Esophagus (tissue), 2 donors: ENCODE measurements around the gene SRP68. TPM values are rescaled to one million over a fixed set of nuclear protein-coding genes. Genes with fewer than 3 reads are reported as not detected.

Experiments used
- H3K27ac ChIP-seq, 2 donors: one replicate each; pipeline ENCODE4 v1.5.1; 2013; ENCODE audit warnings: low read depth in 2 of 2, mild to moderate bottlenecking in 2 of 2, inconsistent platforms in 1 of 2, low read length in 1 of 2, moderate library complexity in 1 of 2
- H3K27me3 ChIP-seq, 2 donors: one replicate each; pipeline ENCODE4 v1.6.1; 2013; ENCODE audit warnings: low read length in 2 of 2, control low read depth in 1 of 2, mild to moderate bottlenecking in 1 of 2; ENCODE audit not compliant: insufficient read depth in 2 of 2, control insufficient read depth in 1 of 2
- H3K36me3 ChIP-seq, 2 donors: one replicate each; pipeline ENCODE4 v1.6.1; 2013; ENCODE audit warnings: low read length in 1 of 2; ENCODE audit not compliant: control insufficient read depth in 2 of 2, insufficient read depth in 2 of 2
- H3K4me1 ChIP-seq, 2 donors: one replicate each; pipeline ENCODE4 v1.6.1; 2013; ENCODE audit warnings: low read length in 1 of 2; ENCODE audit not compliant: control insufficient read depth in 2 of 2, insufficient read depth in 2 of 2
- H3K4me3 ChIP-seq, 2 donors: one replicate each; pipeline ENCODE4 v1.5.1; 2013; ENCODE audit warnings: low read length in 2 of 2, mild to moderate bottlenecking in 2 of 2, low read depth in 1 of 2, moderate library complexity in 1 of 2
- H3K9me3 ChIP-seq, 2 donors: one replicate each; pipeline ENCODE4 v1.6.1; 2013; ENCODE audit warnings: mild to moderate bottlenecking in 2 of 2, low read depth in 1 of 2, low read length in 1 of 2, moderate library complexity in 1 of 2; ENCODE audit not compliant: control insufficient read depth in 2 of 2, insufficient read depth in 1 of 2
- WGBS, 2 donors: extraction: QIAGEN DNeasy Blood & Tissue Kit; methylation state at CpG; one replicate each; pipeline ENCODE4 v1.1.7; 2013; 5-methylcytosine and 5-hydroxymethylcytosine counted together
- polyA plus RNA-seq, 2 donors: library from polyadenylated mRNA; stranded (reverse); fragments of 200-250 nt; gene quantifications; one replicate each; pipeline ENCODE4 v1.2.3, GENCODE V29; 2013
- donor health status: healthy with polysubstance abuse.
- donor health status: Bipolar disorder and iron deficiency.

SRP68 gene
- polyA plus RNA-seq, 2 donors = 34.3 to 57.9 TPM

- Histone ChIP-seq H3K9me3 (no peaks in the 10 kb centered on the region), H3K36me3 (peaks cover 0 to 2% of the 10 kb centered on the region in 2 donors), H3K4me1 (peaks cover 3 to 5% of the 10 kb centered on the region in 2 donors), H3K27ac (no peak overlapping the region), H3K4me3 (no peak overlapping the region), H3K27me3 (no peaks in the 10 kb centered on the region)
- WGBS, 2 donors = 94 to 95% methylated on average over 6 of the region's 6 CpGs
These were observed 39.2 kb downstream of the SRP68 start for GRCh38 chr17:76033139-76033538.

GRCh38 chr17:76032780-76033108 lies 39.6 kb downstream of the SRP68 start:
- Histone ChIP-seq H3K36me3 (no peaks in the 10 kb centered on the region), H3K9me3 (no peaks in the 10 kb centered on the region), H3K4me3 (no peak overlapping the region), H3K4me1 (peaks cover 3 to 5% of the 10 kb centered on the region in 2 donors), H3K27me3 (no peaks in the 10 kb centered on the region), H3K27ac (no peak overlapping the region)
- 77 to 95% methylated on average over 5 of the region's 5 CpGs for WGBS, 2 donors

- H3K27me3 ChIP-seq = no peaks in the 10 kb centered on the region
- no peak overlapping the region for H3K4me3 ChIP-seq
- H3K27ac ChIP-seq = no peak overlapping the region
- peaks cover 3 to 5% of the 10 kb centered on the region in 2 donors for H3K4me1 ChIP-seq
- no peaks in the 10 kb centered on the region for H3K9me3 ChIP-seq
- 77 to 84% methylated on average over 20 of the region's 20 CpGs for WGBS, 2 donors
- no peaks in the 10 kb centered on the region for H3K36me3 ChIP-seq
These were observed 40.1 kb downstream of the SRP68 start for GRCh38 chr17:76032073-76032779.

- Histone ChIP-seq H3K36me3 (peaks cover 0 to 13% of the 10 kb centered on the region in 2 donors), H3K27ac (peak within 1 kb of the TSS; percentile 94 to 97), H3K9me3 (no peaks in the 10 kb centered on the region), H3K4me3 (peak within 1 kb of the TSS; percentile 65 to 85), H3K4me1 (peaks cover 3 to 7% of the 10 kb centered on the region in 2 donors), H3K27me3 (no peaks in the 10 kb centered on the region)
- WGBS, 2 donors = 48% methylated on average over 21 to 24 of the region's 24 CpGs
These were observed 45.0 kb downstream of the SRP68 start, which contains the start of gene EVPL for GRCh38 chr17:76027159-76027839. Gene EVPL, minus strand, starts transcription at chr17:76027306. Its CDS starts 108 bp downstream, at chr17:76027198.

GRCh38 chr17:76026714-76027158 lies 45.6 kb downstream of the SRP68 start:
- Histone ChIP-seq H3K9me3 (no peaks in the 10 kb centered on the region), H3K27ac (peak overlapping the region; percentile 94 to 97), H3K4me1 (peaks cover 3 to 7% of the 10 kb centered on the region in 2 donors), H3K36me3 (peaks cover 0 to 16% of the 10 kb centered on the region in 2 donors), H3K27me3 (no peaks in the 10 kb centered on the region), H3K4me3 (peak overlapping the region; percentile 65 to 85)
- 50 to 57% methylated on average over 13 to 15 of the region's 15 CpGs for WGBS, 2 donors

- H3K4me3 ChIP-seq = peak overlapping the region; percentile 65 to 85
- H3K9me3 ChIP-seq = no peaks in the 10 kb centered on the region
- peaks cover 0 to 19% of the 10 kb centered on the region in 2 donors for H3K36me3 ChIP-seq
- no peaks in the 10 kb centered on the region for H3K27me3 ChIP-seq
- WGBS, 2 donors = 50 to 64% methylated on average over 12 of the region's 12 CpGs
- peak overlapping the region; percentile 94 to 97 for H3K27ac ChIP-seq
- H3K4me1 ChIP-seq = peaks cover 3 to 7% of the 10 kb centered on the region in 2 donors
These were observed 47.0 kb downstream of the SRP68 start for GRCh38 chr17:76025294-76025693.

GRCh38 chr17:76024353-76024752 lies 48.0 kb downstream of the SRP68 start:
- Histone ChIP-seq H3K27ac (peak overlapping the region; percentile 6 to 72), H3K27me3 (no peaks in the 10 kb centered on the region), H3K9me3 (no peaks in the 10 kb centered on the region), H3K36me3 (peaks cover 0 to 21% of the 10 kb centered on the region in 2 donors), H3K4me3 (peak overlapping the region; percentile 9 to 65), H3K4me1 (peaks cover 3 to 7% of the 10 kb centered on the region in 2 donors)
- 64 to 67% methylated on average over 9 of the region's 9 CpGs for WGBS, 2 donors

- Histone ChIP-seq H3K9me3 (no peaks in the 10 kb centered on the region), H3K4me3 (peak overlapping the region in 1 of 2 donors; percentile 9), H3K36me3 (peaks cover 0 to 26% of the 10 kb centered on the region in 2 donors), H3K27ac (peak overlapping the region; percentile 6 to 72), H3K4me1 (peaks cover 3 to 7% of the 10 kb centered on the region in 2 donors), H3K27me3 (no peaks in the 10 kb centered on the region)
- WGBS, 2 donors = 80 to 95% methylated on average over 4 to 9 of the region's 9 CpGs
These were observed 48.4 kb downstream of the SRP68 start for GRCh38 chr17:76023900-76024237.

- Histone ChIP-seq H3K4me1 (peaks cover under 1 to 2% of the 10 kb centered on the region in 2 donors), H3K27me3 (no peaks in the 10 kb centered on the region), H3K36me3 (peaks cover 0 to 32% of the 10 kb centered on the region in 2 donors), H3K9me3 (no peaks in the 10 kb centered on the region), H3K4me3 (peak overlapping the region in 1 of 2 donors; percentile 9), H3K27ac (peak overlapping the region in 1 of 2 donors; percentile 72)
- 90 to 91% methylated on average over 28 of the region's 28 CpGs for WGBS, 2 donors
These were observed 49.1 kb downstream of the SRP68 start for GRCh38 chr17:76022973-76023899.
